ENCODE results near the gene FBXL4.

DNA sequence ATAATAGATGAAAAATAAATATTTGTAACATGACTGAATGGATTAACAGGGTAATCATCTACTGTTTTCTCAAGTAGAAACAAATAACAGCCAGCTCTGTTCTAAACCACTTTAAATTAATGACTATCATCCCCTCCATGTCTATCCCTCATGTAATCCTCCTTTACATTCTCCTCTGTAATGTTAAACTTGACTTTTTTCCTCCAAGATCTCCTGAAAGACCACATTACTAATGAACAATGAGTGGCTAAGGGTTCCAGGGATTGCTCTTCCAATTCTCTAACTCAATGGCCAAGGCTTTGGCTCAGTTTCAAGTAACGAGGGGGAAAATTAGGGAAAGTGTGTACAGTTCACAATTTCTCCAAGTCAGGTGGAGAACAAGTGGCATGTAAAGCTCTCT lies 37.6 kb upstream of the FBXL4 start:
- TF ChIP-seq CTCF (IDR thresholded peaks at IDR 0.05) (no peak), EP300 (IDR thresholded peaks at IDR 0.05) (no peak), POLR2A (IDR thresholded peaks at IDR 0.05) (no peak)
